22Rv1 (cell line): ENCODE data around the gene COL4A1.

Source experiments
- CTCF ChIP-seq: fragments of 450-650 bp; IDR thresholded peaks from 2 replicates; pipeline ENCODE4 v1.5.1; 2017; ENCODE audit warnings: mild to moderate bottlenecking
- ZFX ChIP-seq: fragments of 450-650 bp; IDR thresholded peaks from 2 replicates; pipeline ENCODE4 v1.6.1; 2017; ENCODE audit warnings: antibody characterized with exemption, borderline replicate concordance

GRCh38 chr13:110103534-110103933, 203.4 kb downstream of the COL4A1 start:
- no peak for TF ChIP-seq CTCF
- TF ChIP-seq ZFX, result no peak
